ENCODE data around the gene NTRK2.

Gene NTRK2

DNA sequence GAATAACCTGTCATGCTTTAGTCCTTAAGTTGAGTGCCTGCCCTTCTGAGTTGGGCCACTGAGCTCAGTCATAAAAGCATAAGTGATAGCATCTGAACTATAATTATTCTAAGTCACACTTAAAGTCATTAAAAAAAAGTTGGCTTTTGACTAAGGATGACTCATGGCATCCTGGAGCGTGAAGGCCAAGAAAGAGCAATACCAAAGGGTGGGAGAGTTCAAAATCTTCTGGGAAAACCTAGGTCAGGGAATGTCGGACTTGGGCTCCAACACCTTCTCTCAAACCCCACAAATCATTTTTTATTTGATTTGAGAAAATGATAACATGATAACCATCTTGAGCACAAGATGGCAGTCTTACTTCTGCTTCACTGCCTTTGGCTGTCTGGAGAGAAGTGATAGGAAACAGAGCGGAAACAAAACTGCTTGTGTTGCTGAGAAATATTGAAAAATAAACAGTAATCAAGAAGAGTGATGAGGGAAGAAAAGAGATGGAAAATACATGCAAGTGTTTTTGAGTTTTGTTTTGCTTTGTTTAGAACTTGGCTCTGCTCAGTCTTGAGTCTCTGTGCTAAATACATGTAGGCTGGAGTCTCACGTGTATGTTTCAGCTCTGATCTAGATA is 16.9 kb upstream of the NTRK2 start:
- H4K20me1 ChIP-seq (ENCODE audit: insufficient read depth, low read length): no peaks in the 10 kb centered on the region
- no peaks in the 10 kb centered on the region for H3K27me3 ChIP-seq (ENCODE audit: insufficient read depth, low read length, poor library complexity)
- H3K36me3 ChIP-seq (ENCODE audit: insufficient read depth, low read length): no peaks in the 10 kb centered on the region
- DNase-seq (no peak), ATAC-seq (ENCODE audit: insufficient read depth, low read depth) (no peak)
- H3K4me2 ChIP-seq (ENCODE audit: insufficient read depth, low read length): no peak overlapping the region
- H3K27ac ChIP-seq (ENCODE audit: low read length): no peak overlapping the region
- no peaks in the 10 kb centered on the region for H3K9me3 ChIP-seq (ENCODE audit: insufficient read depth, low read length, severe bottlenecking)
- TF ChIP-seq, protein P1, sequence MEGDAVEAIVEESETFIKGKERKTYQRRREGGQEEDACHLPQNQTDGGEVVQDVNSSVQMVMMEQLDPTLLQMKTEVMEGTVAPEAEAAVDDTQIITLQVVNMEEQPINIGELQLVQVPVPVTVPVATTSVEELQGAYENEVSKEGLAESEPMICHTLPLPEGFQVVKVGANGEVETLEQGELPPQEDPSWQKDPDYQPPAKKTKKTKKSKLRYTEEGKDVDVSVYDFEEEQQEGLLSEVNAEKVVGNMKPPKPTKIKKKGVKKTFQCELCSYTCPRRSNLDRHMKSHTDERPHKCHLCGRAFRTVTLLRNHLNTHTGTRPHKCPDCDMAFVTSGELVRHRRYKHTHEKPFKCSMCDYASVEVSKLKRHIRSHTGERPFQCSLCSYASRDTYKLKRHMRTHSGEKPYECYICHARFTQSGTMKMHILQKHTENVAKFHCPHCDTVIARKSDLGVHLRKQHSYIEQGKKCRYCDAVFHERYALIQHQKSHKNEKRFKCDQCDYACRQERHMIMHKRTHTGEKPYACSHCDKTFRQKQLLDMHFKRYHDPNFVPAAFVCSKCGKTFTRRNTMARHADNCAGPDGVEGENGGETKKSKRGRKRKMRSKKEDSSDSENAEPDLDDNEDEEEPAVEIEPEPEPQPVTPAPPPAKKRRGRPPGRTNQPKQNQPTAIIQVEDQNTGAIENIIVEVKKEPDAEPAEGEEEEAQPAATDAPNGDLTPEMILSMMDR (IDR thresholded peaks at IDR 0.05; ENCODE audit: borderline replicate concordance, extremely low read depth, low read length, poor library complexity, severe bottlenecking): no peak
- TF ChIP-seq EZH2 (IDR thresholded peaks at IDR 0.05; ENCODE audit: borderline replicate concordance, low read depth, low read length, severe bottlenecking): no peak
- no peak overlapping the region for H3K4me3 ChIP-seq (ENCODE audit: low read depth in 1 of 2, low read length in 2 of 2)
- no peak overlapping the region for H3K9ac ChIP-seq (ENCODE audit: low read depth, low read length)
- H2AFZ ChIP-seq (ENCODE audit: low read depth, low read length): no peak overlapping the region
- H3K4me1 ChIP-seq (ENCODE audit: insufficient read depth, low read length): no peaks in the 10 kb centered on the region
- no peaks in the 10 kb centered on the region for H3K79me2 ChIP-seq (ENCODE audit: insufficient read depth, low read length)

DNA sequence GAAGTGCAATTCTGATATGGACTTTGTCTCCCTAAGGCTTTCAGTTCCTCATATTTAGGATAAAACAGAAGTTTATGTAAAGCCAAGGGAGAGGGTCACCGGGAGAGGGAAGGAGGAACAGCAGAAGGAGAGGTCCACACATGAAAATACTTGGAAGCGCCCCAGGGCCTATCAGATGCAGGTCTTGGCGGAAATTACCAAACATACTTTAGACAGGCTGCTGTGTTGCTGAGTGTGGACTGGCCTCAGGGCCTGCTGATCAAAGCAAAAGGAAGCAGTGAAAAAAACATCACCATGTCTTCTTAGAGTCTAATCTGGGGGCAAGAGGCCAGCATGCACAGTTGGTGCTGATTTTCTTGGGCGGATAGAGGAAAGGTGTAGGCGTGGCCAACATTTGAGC is 14.1 kb upstream of the NTRK2 start:
- H3K36me3 ChIP-seq (ENCODE audit: insufficient read depth, low read length): no peaks in the 10 kb centered on the region
- H3K4me3 ChIP-seq (ENCODE audit: low read depth in 1 of 2, low read length in 2 of 2): no peak overlapping the region
- H3K9ac ChIP-seq (ENCODE audit: low read depth, low read length): no peak overlapping the region
- TF ChIP-seq, protein P1 (IDR thresholded peaks at IDR 0.05; ENCODE audit: borderline replicate concordance, extremely low read depth, low read length, poor library complexity, severe bottlenecking): no peak
- no peak for TF ChIP-seq EZH2 (IDR thresholded peaks at IDR 0.05; ENCODE audit: borderline replicate concordance, low read depth, low read length, severe bottlenecking)
- H3K4me2 ChIP-seq (ENCODE audit: insufficient read depth, low read length): no peak overlapping the region
- no peak overlapping the region for H2AFZ ChIP-seq (ENCODE audit: low read depth, low read length)
- no peak overlapping the region for H3K27ac ChIP-seq (ENCODE audit: low read length)
- no peaks in the 10 kb centered on the region for H3K4me1 ChIP-seq (ENCODE audit: insufficient read depth, low read length)
- DNase-seq: no peak
- no peaks in the 10 kb centered on the region for H3K79me2 ChIP-seq (ENCODE audit: insufficient read depth, low read length)
- H3K9me3 ChIP-seq (ENCODE audit: insufficient read depth, low read length, severe bottlenecking): no peaks in the 10 kb centered on the region
- no peaks in the 10 kb centered on the region for H3K27me3 ChIP-seq (ENCODE audit: insufficient read depth, low read length, poor library complexity)
- ATAC-seq (ENCODE audit: insufficient read depth, low read depth): no peak
- H4K20me1 ChIP-seq (ENCODE audit: insufficient read depth, low read length): no peaks in the 10 kb centered on the region

DNA sequence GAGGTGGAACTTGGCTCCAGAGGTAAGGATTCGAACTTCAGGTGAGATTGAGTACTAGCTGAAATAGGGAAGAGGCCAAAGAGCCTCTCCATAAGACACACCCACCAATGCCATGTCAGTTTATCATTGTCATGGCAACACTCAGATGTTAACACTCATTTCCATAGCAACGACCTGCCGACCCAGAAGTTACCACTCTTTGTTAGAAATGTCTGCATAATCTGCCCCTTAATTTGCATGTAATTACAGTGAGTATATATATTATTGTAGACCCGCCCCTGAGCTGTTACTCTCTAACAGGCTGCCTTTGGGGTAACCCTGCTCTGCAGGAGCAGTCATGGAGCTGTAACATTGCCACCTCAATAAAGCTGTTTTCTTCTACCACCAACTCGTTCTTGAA is 10.2 kb upstream of the NTRK2 start:
- no peaks in the 10 kb centered on the region for H4K20me1 ChIP-seq (ENCODE audit: insufficient read depth, low read length)
- H3K36me3 ChIP-seq (ENCODE audit: insufficient read depth, low read length): no peaks in the 10 kb centered on the region
- H3K27me3 ChIP-seq (ENCODE audit: insufficient read depth, low read length, poor library complexity): no peaks in the 10 kb centered on the region
- H3K79me2 ChIP-seq (ENCODE audit: insufficient read depth, low read length): no peaks in the 10 kb centered on the region
- TF ChIP-seq EZH2 (IDR thresholded peaks at IDR 0.05; ENCODE audit: borderline replicate concordance, low read depth, low read length, severe bottlenecking): no peak
- TF ChIP-seq, protein P1 (IDR thresholded peaks at IDR 0.05; ENCODE audit: borderline replicate concordance, extremely low read depth, low read length, poor library complexity, severe bottlenecking): no peak
- no peaks in the 10 kb centered on the region for H3K9me3 ChIP-seq (ENCODE audit: insufficient read depth, low read length, severe bottlenecking)
- no peak overlapping the region for H3K27ac ChIP-seq (ENCODE audit: low read length)
- no peak for DNase-seq
- H3K4me3 ChIP-seq (ENCODE audit: low read depth in 1 of 2, low read length in 2 of 2): no peak overlapping the region
- no peak overlapping the region for H3K4me2 ChIP-seq (ENCODE audit: insufficient read depth, low read length)
- H3K9ac ChIP-seq (ENCODE audit: low read depth, low read length): no peak overlapping the region
- H3K4me1 ChIP-seq (ENCODE audit: insufficient read depth, low read length): no peaks in the 10 kb centered on the region
- no peak overlapping the region for H2AFZ ChIP-seq (ENCODE audit: low read depth, low read length)
- no peak for ATAC-seq (ENCODE audit: insufficient read depth, low read depth)
